H1 (cell line): ENCODE data around the gene ZPR1. TPM values are rescaled to one million over a fixed set of nuclear protein-coding genes. Genes with fewer than 3 reads are reported as not detected.

ENCODE experiments used
- CTCF ChIA-PET: fragments of 300-600 bp; sonication (Branson Sonifier 250); formaldehyde crosslinking; loops from one replicate; lab custom pipeline; 2021; ENCODE audit not compliant: partially characterized antibody; lab: Charles Lee
- POLR2A ChIA-PET: fragments of 300-600 bp; sonication (Branson Sonifier 250); formaldehyde crosslinking; loops from one replicate; lab custom pipeline; 2021; ENCODE audit warnings: inconsistent platforms; ENCODE audit not compliant: partially characterized antibody; lab: Charles Lee
- DNase-seq, 2 experiments: peaks; one replicate each; pipeline versions ENCODE4 v3.0.0 to v3.0.0-alpha.2; 2010 to 2022; ENCODE audit warnings: low spot score in 2 of 2, low read depth in 1 of 2, mixed read lengths in 1 of 2
- FAIRE-seq: peaks from 2 replicates; lab custom pipeline; 2011; peaks lifted over from hg19 to GRCh38; lab: Jason Lieb, UNC
- H2AFZ ChIP-seq: 2 replicates; pipeline ENCODE4 v1.8.1; 2012; ENCODE audit warnings: low read length, inconsistent platforms
- H2AK5ac ChIP-seq: 2 replicates; pipeline ENCODE4 v1.6.1; 2013; ENCODE audit warnings: low read depth, low read length
- H2BK120ac ChIP-seq: replicated peaks from 2 replicates; pipeline ENCODE3; 2013; ENCODE audit warnings: low read depth, low read length, inconsistent platforms
- H2BK12ac ChIP-seq: 2 replicates; pipeline ENCODE4 v1.6.1; 2013; ENCODE audit warnings: low read depth, low read length
- H2BK15ac ChIP-seq: 2 replicates; pipeline ENCODE4 v1.6.1; 2013; ENCODE audit warnings: low read length
- H2BK20ac ChIP-seq: 2 replicates; pipeline ENCODE4 v1.6.1; 2013; ENCODE audit warnings: low read length
- H2BK5ac ChIP-seq: 2 replicates; pipeline ENCODE4 v1.6.1; 2013; ENCODE audit warnings: low read depth, low read length
- H3K14ac ChIP-seq: 2 replicates; pipeline ENCODE4 v1.6.1; 2013; ENCODE audit warnings: inconsistent platforms; ENCODE audit not compliant: insufficient read length
- H3K18ac ChIP-seq: 2 replicates; pipeline ENCODE4 v1.6.1; 2013; ENCODE audit warnings: low read length; ENCODE audit errors: extremely low read depth
- H3K23ac ChIP-seq: 2 replicates; pipeline ENCODE4 v1.6.1; 2013; ENCODE audit warnings: inconsistent platforms; ENCODE audit not compliant: insufficient read length
- H3K23me2 ChIP-seq: 2 replicates; pipeline ENCODE4 v1.6.1; 2013; ENCODE audit warnings: low read depth, low read length
- H3K27ac ChIP-seq: 2 replicates; pipeline ENCODE4 v1.6.1; 2011; ENCODE audit warnings: low read depth, low read length, inconsistent platforms
- H3K27me3 ChIP-seq, 4 experiments: replicated peaks in 1 of 4; 1 replicate in 1 of 4; 2 replicates in 3 of 4; pipeline versions ENCODE4 v1.6.1 to v1.8.1; 2011 to 2013; ENCODE audit warnings: low read length in 3 of 4, mild to moderate bottlenecking in 3 of 4, inconsistent platforms in 2 of 4, mixed read lengths in 2 of 4, moderate library complexity in 1 of 4; ENCODE audit not compliant: control insufficient read depth in 3 of 4, insufficient read depth in 3 of 4; ENCODE audit errors: extremely low read depth in 1 of 4
- H3K36me3 ChIP-seq, 4 experiments: 2 replicates each; pipeline versions ENCODE4 v1.6.1 to v1.8.1; 2011 to 2013; ENCODE audit warnings: mild to moderate bottlenecking in 4 of 4, low read length in 3 of 4, moderate library complexity in 2 of 4, control low read depth in 1 of 4, inconsistent platforms in 1 of 4; ENCODE audit not compliant: insufficient read depth in 4 of 4, control insufficient read depth in 2 of 4
- H3K4ac ChIP-seq: replicated peaks from 2 replicates; pipeline ENCODE3; 2013; ENCODE audit warnings: low read length, low read depth, mixed read lengths, inconsistent platforms; ENCODE audit not compliant: insufficient read length
- H3K4me1 ChIP-seq, 4 experiments: replicated peaks in 1 of 4; 1 replicate in 1 of 4; 2 replicates in 3 of 4; pipeline versions ENCODE4 v1.6.1 to v1.8.1; 2011 to 2013; ENCODE audit warnings: low read length in 3 of 4, inconsistent platforms in 2 of 4, mixed read lengths in 1 of 4; ENCODE audit not compliant: insufficient read depth in 4 of 4, control insufficient read depth in 3 of 4
- H3K4me2 ChIP-seq, 2 experiments: 2 replicates each; pipeline versions ENCODE4 v1.6.1 to v1.8.1; 2011 to 2013; ENCODE audit warnings: low read depth in 2 of 2, low read length in 2 of 2, control low read depth in 1 of 2, inconsistent platforms in 1 of 2, mild to moderate bottlenecking in 1 of 2; ENCODE audit not compliant: insufficient read depth in 1 of 2
- H3K4me3 ChIP-seq, 4 experiments: fragments of 200-600, 300-600 bp in 1 of 4; sonication (generic), shearing (Covaris generic), sonication (Bioruptor Twin) in 1 of 4; 2 replicates each; pipeline versions ENCODE4 v1.5.1 to v1.8.1; 2011 to 2016; ENCODE audit warnings: low read length in 4 of 4, low read depth in 3 of 4, control low read depth in 2 of 4, inconsistent platforms in 2 of 4, mild to moderate bottlenecking in 2 of 4, mixed read lengths in 1 of 4, moderate library complexity in 1 of 4; ENCODE audit not compliant: insufficient read depth in 2 of 4; ENCODE audit errors: extremely low read depth in 1 of 4
- H3K56ac ChIP-seq: replicated peaks from 2 replicates; pipeline ENCODE3; 2013; ENCODE audit warnings: low read depth, mild to moderate bottlenecking, mixed read lengths, low read length, inconsistent platforms; ENCODE audit not compliant: insufficient read length
- H3K79me1 ChIP-seq: 2 replicates; pipeline ENCODE4 v1.6.1; 2013; ENCODE audit warnings: low read depth, low read length, control low read depth
- H3K79me2 ChIP-seq, 2 experiments: 2 replicates each; pipeline versions ENCODE4 v1.6.1 to v1.8.1; 2012 to 2013; ENCODE audit warnings: low read length in 2 of 2, mild to moderate bottlenecking in 2 of 2, inconsistent platforms in 1 of 2; ENCODE audit not compliant: insufficient read depth in 2 of 2, control insufficient read depth in 1 of 2
- H3K9ac ChIP-seq, 4 experiments: replicated peaks in 1 of 4; 1 replicate in 1 of 4; 2 replicates in 3 of 4; pipeline versions ENCODE4 v1.6.1 to v1.8.1; 2011 to 2013; ENCODE audit warnings: low read depth in 3 of 4, low read length in 3 of 4, control low read depth in 2 of 4, mild to moderate bottlenecking in 2 of 4, moderate library complexity in 2 of 4, inconsistent platforms in 1 of 4; ENCODE audit errors: extremely low read depth in 1 of 4
- H3K9me3 ChIP-seq, 2 experiments: 2 replicates each; pipeline versions ENCODE4 v1.6.1 to v1.8.1; 2012 to 2013; ENCODE audit warnings: mild to moderate bottlenecking in 2 of 2, moderate library complexity in 2 of 2, control low read depth in 1 of 2, inconsistent platforms in 1 of 2, low read depth in 1 of 2, low read length in 1 of 2, mixed read lengths in 1 of 2; ENCODE audit not compliant: insufficient read depth in 2 of 2
- H4K20me1 ChIP-seq, 2 experiments: replicated peaks in 1 of 2; 2 replicates each; pipeline versions ENCODE3 to v1.8.1; 2011 to 2013; ENCODE audit warnings: inconsistent platforms in 2 of 2, low read length in 2 of 2, mild to moderate bottlenecking in 1 of 2; ENCODE audit not compliant: insufficient read depth in 2 of 2, control insufficient read depth in 1 of 2
- H4K5ac ChIP-seq: 2 replicates; pipeline ENCODE4 v1.6.1; 2013; ENCODE audit warnings: low read length, low read depth, mixed read lengths, inconsistent platforms; ENCODE audit not compliant: insufficient read length
- H4K8ac ChIP-seq: 2 replicates; pipeline ENCODE4 v1.8.0; 2013; ENCODE audit warnings: mild to moderate bottlenecking, moderate library complexity, low read length, inconsistent platforms; ENCODE audit not compliant: insufficient read depth; ENCODE audit errors: extremely low read depth
- H4K91ac ChIP-seq: replicated peaks from 2 replicates; pipeline ENCODE3; 2013; ENCODE audit warnings: low read length, mixed read lengths, inconsistent platforms; ENCODE audit not compliant: insufficient read length
- ATF3 ChIP-seq: IDR thresholded peaks from 2 replicates; pipeline ENCODE4 v1.6.1; 2011; ENCODE audit warnings: low read depth, mild to moderate bottlenecking, low read length; ENCODE audit not compliant: insufficient read depth
- CBX5 ChIP-seq: fragments of 300-800, 300-1000 bp; sonication (generic); IDR thresholded peaks from 2 replicates; pipeline ENCODE4 v1.7.1; 2016; ENCODE audit warnings: antibody characterized with exemption, low read length, low read depth
- CEBPB ChIP-seq: IDR thresholded peaks from 2 replicates; pipeline ENCODE4 v1.6.1; 2012; ENCODE audit warnings: low read depth, low read length
- MAFK ChIP-seq: IDR thresholded peaks from 2 replicates; pipeline ENCODE4 v1.6.1; 2012; ENCODE audit warnings: low read depth, mild to moderate bottlenecking, improper control_type of control experiment, low read length
- POU5F1 ChIP-seq: IDR thresholded peaks from 2 replicates; pipeline ENCODE4 v1.6.1; 2011; ENCODE audit warnings: low read depth, mild to moderate bottlenecking, low read length, moderate library complexity
- RAD21 ChIP-seq, 2 experiments: IDR thresholded peaks in 1 of 2; conservative IDR thresholded peaks in 1 of 2; 2 replicates each; pipeline ENCODE4 v1.6.1; 2011; ENCODE audit warnings: low read depth in 2 of 2, low read length in 2 of 2, improper control_type of control experiment in 1 of 2, inconsistent platforms in 1 of 2, mild to moderate bottlenecking in 1 of 2, moderate library complexity in 1 of 2
- WGBS, 2 experiments: shearing (Covaris generic) in 1 of 2; methylation state at CpG; one replicate each; pipeline versions ENCODE4 v1.1.6 to v1.1.7; 2013 to 2015; ENCODE audit warnings: low lambda C conversion rate in 2 of 2, mixed read lengths in 2 of 2, inconsistent platforms in 1 of 2, low coverage in 1 of 2, missing lambda C conversion rate in 1 of 2; ENCODE audit not compliant: insufficient replicate concordance in 2 of 2, insufficient coverage in 1 of 2, insufficient read length in 1 of 2; ENCODE audit errors: extremely low coverage in 1 of 2, missing lambda C conversion rate in 1 of 2; 5-methylcytosine and 5-hydroxymethylcytosine counted together
- polyA plus RNA-seq, 7 experiments: library from polyadenylated mRNA; depleted of rRNA in 3 of 7; stranded (reverse) in 5 of 7; unstranded in 2 of 7; fragments of >200 nt in 5 of 7; fragments of 200-250 nt in 2 of 7; gene quantifications; 1 replicate in 5 of 7; 2 replicates in 1 of 7; 4 replicates in 1 of 7; pipeline versions ENCODE4 v1.2.1 to v1.2.3, GENCODE V29; 2011 to 2013; ENCODE audit warnings: missing spikeins in 2 of 7, mixed read lengths in 2 of 7
- total RNA-seq: library from RNA; stranded (reverse); fragmentation: NEBNext Ultra II Directional; extraction: Animal tissue kit (Norgen Biotek cat#: 25700); gene quantifications from 2 replicates; pipeline ENCODE4 v1.2.1, GENCODE V29; 2021

ZPR1 gene
- total and polyA plus RNA-seq, 2 of the 8 experiments (the other 6 are each of a cell fraction or from before 2014, with no cell fraction given): 36.7 to 70.5 TPM

- H2AK5ac ChIP-seq: no peak overlapping the region
- H3K27ac ChIP-seq: no peak overlapping the region
- no peak overlapping the region for H4K5ac ChIP-seq
- H3K9me3 ChIP-seq: no peaks in the 10 kb centered on the region
- H3K4ac ChIP-seq: no peak overlapping the region
- DNase-seq (no peak), FAIRE-seq (no peak)
- H2BK15ac ChIP-seq: no peak overlapping the region
- no peak overlapping the region for H3K56ac ChIP-seq
- no peak overlapping the region for H4K91ac ChIP-seq
- POLR2A ChIA-PET: interaction anchor here (1.0 kb wide), 1 partner anchor 299 kb away, joined by 3 read pairs; no protein-coding TSS in a partner anchor
- no peak overlapping the region for H3K23ac ChIP-seq
- no peaks in the 10 kb centered on the region for H3K79me2 ChIP-seq
- no peaks in the 10 kb centered on the region for H3K79me1 ChIP-seq
- H3K14ac ChIP-seq: no peak overlapping the region
- CTCF ChIA-PET: interaction anchor here (0.7 to 12.1 kb wide), 5 partner anchors 8 to 344 kb away, joined by 3 to 237 read pairs (median 3); partner anchors contain the start of genes APOA1 and APOC3
- H3K18ac ChIP-seq: no peak overlapping the region
- H4K20me1 ChIP-seq: no peaks in the 10 kb centered on the region
- no peak overlapping the region for H3K9ac ChIP-seq
- H4K8ac ChIP-seq: no peak overlapping the region
- no peaks in the 10 kb centered on the region for H3K36me3 ChIP-seq
- no peak overlapping the region for H2BK12ac ChIP-seq
- H2BK20ac ChIP-seq: no peak overlapping the region
- WGBS, 2 experiments: 82% methylated on average over 2 of the region's 2 CpGs; no CpG with 5 or more reads in 1 of the 2 experiments
- no peak overlapping the region for H2BK5ac ChIP-seq
- H3K4me2 ChIP-seq: no peak overlapping the region
- peaks cover 2 to 5% (median 4%) of the 10 kb centered on the region in 4 experiments; a peak in 5 of 7 replicates for H3K4me1 ChIP-seq
- H2AFZ ChIP-seq: no peak overlapping the region
- peaks cover 0 to 6% (median 3%) of the 10 kb centered on the region in 4 experiments; a peak in 4 of 7 replicates for H3K27me3 ChIP-seq
- no peaks in the 10 kb centered on the region for H3K23me2 ChIP-seq
- H3K4me3 ChIP-seq: no peak overlapping the region
- no peak overlapping the region for H2BK120ac ChIP-seq
- no peak for TF ChIP-seq MAFK
- no peak for TF ChIP-seq POU5F1
- no peak for TF ChIP-seq CEBPB
- no peak for TF ChIP-seq ATF3
- no peak for TF ChIP-seq CBX5
- no peak for TF ChIP-seq RAD21 (IDR thresholded peaks at IDR 0.05 in 1 of 2, conservative IDR thresholded peaks at IDR 0.05 in 1 of 2; ENCODE audit: low read depth in 2 of 2, low read length in 2 of 2)
Observed at GRCh38 chr11:116794851-116795250, 7.0 kb upstream of the ZPR1 start.
